Upper lobe of right lung (tissue), 1 donor: ENCODE data around the gene MX2. TPM values are rescaled to one million over a fixed set of nuclear protein-coding genes. Genes with fewer than 3 reads are reported as not detected.
A peak's percentile ranks its signal among the peaks of the same experiment; 100 is the strongest.
"Not testable (repeated sequence)": the region's sequence is repeated elsewhere in the genome, so short reads cannot be mapped to it uniquely, and the experiment has no call there.

Source experiments
- ATAC-seq: fragments of 200-7000 bp; cut with Tn5 transposase; one replicate; pipeline ENCODE4 v1.9.1; 2020; ENCODE audit warnings: mild to moderate bottlenecking, moderate library complexity
- DNase-seq: peaks from one replicate; pipeline ENCODE4 v3.0.0-alpha.2; 2020
- H3K27ac ChIP-seq: fragments of 200-600 bp; one replicate; pipeline ENCODE4 v1.8.0; 2022
- H3K27me3 ChIP-seq: fragments of 200-600 bp; one replicate; pipeline ENCODE4 v1.8.0; 2022; ENCODE audit warnings: mild to moderate bottlenecking
- H3K36me3 ChIP-seq: fragments of 200-600 bp; one replicate; pipeline ENCODE4 v1.8.0; 2022
- H3K4me1 ChIP-seq: fragments of 200-600 bp; one replicate; pipeline ENCODE4 v1.8.0; 2022
- H3K4me3 ChIP-seq: fragments of 200-600 bp; one replicate; pipeline ENCODE4 v1.8.0; 2022; ENCODE audit warnings: mild to moderate bottlenecking
- H3K9me3 ChIP-seq: fragments of 200-600 bp; one replicate; pipeline ENCODE4 v1.8.0; 2022
- CTCF ChIP-seq: fragments of 200-600 bp; IDR thresholded peaks from one replicate; pipeline ENCODE4 v1.8.0; 2022; ENCODE audit warnings: antibody characterized with exemption
- intact Hi-C: fragments of 100-400 bp; cut with DNase I; formaldehyde crosslinking; loops from one replicate; pipeline ENCODE4 v1.11.0; 2022
- long read RNA-seq: library from polyadenylated mRNA; unstranded; transcript quantifications from one replicate; pipeline ENCODE4 v2.0.0, GENCODE V29; 2021
- total RNA-seq: library from RNA; stranded (reverse); fragmentation: NEBNext Ultra II Directional; extraction: Animal tissue kit (Norgen Biotek cat#: 25700); gene quantifications from one replicate; pipeline ENCODE4 v1.2.1, GENCODE V29; 2021
- donor health status: DM: no; HTN: yes; CAD: no; lungs with severe emphysema.

The MX2 gene
- total RNA-seq = 23.0 TPM
- long read RNA-seq, transcript MX2-201 (14 exons, 3,042 nt) = major isoform, 35 of 54 reads
- long read RNA-seq, partial matches to known transcripts = 10 of 54 reads
- long read RNA-seq, other reads (novel, unspliced or antisense) = 9 of 54 reads

GRCh38 chr21:41361786-41362604 is at the start of gene MX2:
MX2 (plus strand) TSS chr21:41362027; CDS start chr21:41376907, 14,880 bp downstream.
- ATAC-seq = peak; percentile 81
- intact Hi-C loops = no loop called here
- H3K9me3 ChIP-seq = no peaks in the 10 kb centered on the region
- peak within 1 kb of the TSS; percentile 91 for H3K27ac ChIP-seq
- no peak for TF ChIP-seq CTCF
- H3K36me3 ChIP-seq = no peaks in the 10 kb centered on the region
- H3K27me3 ChIP-seq = no peaks in the 10 kb centered on the region
- peak within 1 kb of the TSS; percentile 50 for H3K4me3 ChIP-seq
- H3K4me1 ChIP-seq = peaks cover 19% of the 10 kb centered on the region
- peak; percentile 80 for DNase-seq

- intact Hi-C loops, H3K4me1 ChIP-seq, H3K9me3 ChIP-seq, H3K36me3 ChIP-seq, ATAC-seq, H3K4me3 ChIP-seq, H3K27ac ChIP-seq, DNase-seq: not testable (repeated sequence)
- peaks cover 19% of the 10 kb centered on the region for H3K27me3 ChIP-seq
Observed at GRCh38 chr21:41313285-41314164, 48.3 kb upstream of the MX2 start.

GRCh38 chr21:41315726-41316125 is 46.1 kb upstream of the MX2 start:
- no peak overlapping the region for H3K27ac ChIP-seq
- no peaks in the 10 kb centered on the region for H3K9me3 ChIP-seq
- no peaks in the 10 kb centered on the region for H3K4me1 ChIP-seq
- TF ChIP-seq CTCF = no peak
- ATAC-seq (no peak), DNase-seq (no peak)
- H3K36me3 ChIP-seq = no peaks in the 10 kb centered on the region
- no peak overlapping the region for H3K4me3 ChIP-seq
- H3K27me3 ChIP-seq = peaks cover 19% of the 10 kb centered on the region
- intact Hi-C loops = no loop called here

- Histone ChIP-seq H3K9me3 (no peaks in the 10 kb centered on the region), H3K4me3 (peak within 1 kb of the TSS; percentile 42), H3K36me3 (no peaks in the 10 kb centered on the region), H3K27me3 (peaks cover 19% of the 10 kb centered on the region), H3K27ac (no peak within 1 kb of the TSS), H3K4me1 (no peaks in the 10 kb centered on the region)
- no peak for TF ChIP-seq CTCF
- intact Hi-C loops = no loop called here
- DNase-seq = peak; percentile 78
- peak; percentile 84 for ATAC-seq
Observed at GRCh38 chr21:41316200-41317062, 45.4 kb upstream of the MX2 start, which contains the start of gene FAM3B. FAM3B (plus strand) TSS chr21:41316801; CDS start chr21:41316880, 79 bp downstream.

- Histone ChIP-seq H3K9me3 (no peaks in the 10 kb centered on the region), H3K4me3 (peak overlapping the region; percentile 42), H3K4me1 (no peaks in the 10 kb centered on the region), H3K27me3 (peaks cover 19% of the 10 kb centered on the region), H3K27ac (no peak overlapping the region), H3K36me3 (no peaks in the 10 kb centered on the region)
- DNase-seq (no peak), ATAC-seq (no peak)
- no peak for TF ChIP-seq CTCF
- intact Hi-C loops = no loop called here
Observed at GRCh38 chr21:41317063-41317392, 44.8 kb upstream of the MX2 start.
